C4-2B (cell line): ENCODE measurements around the gene MRPL4.

Experiments
- H3K27ac ChIP-seq: fragments of 450-650 bp; 2 replicates; pipeline ENCODE4 v1.5.1; 2017
- CTCF ChIP-seq: fragments of 450-650 bp; conservative IDR thresholded peaks from 2 replicates; pipeline ENCODE4 v1.5.1; 2017; ENCODE audit warnings: mild to moderate bottlenecking
- ZFX ChIP-seq: fragments of 450-650 bp; IDR thresholded peaks from 2 replicates; pipeline ENCODE4 v1.6.1; 2017

MRPL4 gene

GRCh38 chr19:10268071-10268470 is 16.1 kb downstream of the MRPL4 start:
- no peak for TF ChIP-seq ZFX
- no peak for TF ChIP-seq CTCF
- no peak overlapping the region for H3K27ac ChIP-seq

GRCh38 chr19:10269333-10270179 is 17.5 kb downstream of the MRPL4 start:
- TF ChIP-seq ZFX = no peak
- peak; percentile 98 for TF ChIP-seq CTCF
- peak overlapping the region; percentile 73; the same call in 1 of the 2 replicates for H3K27ac ChIP-seq

- TF ChIP-seq CTCF (no peak), ZFX (no peak)
- H3K27ac ChIP-seq = peak overlapping the region; percentile 73
Measured at GRCh38 chr19:10270180-10270615, 18.2 kb downstream of the MRPL4 start.

- peak within 1 kb of the TSS; percentile 73 for H3K27ac ChIP-seq
- TF ChIP-seq ZFX = no peak
Measured at GRCh38 chr19:10270616-10271394, 18.8 kb downstream of the MRPL4 start, which contains the start of gene ICAM1. TSS of gene ICAM1 (plus strand) at chr19:10271120. CDS start at chr19:10271160, 40 bp downstream.

GRCh38 chr19:10271543-10272086 is 19.6 kb downstream of the MRPL4 start:
- peak overlapping the region; percentile 73 for H3K27ac ChIP-seq
- TF ChIP-seq ZFX (no peak), CTCF (no peak)

GRCh38 chr19:10274589-10274988 is 22.6 kb downstream of the MRPL4 start:
- TF ChIP-seq CTCF (no peak), ZFX (no peak)
- no peak overlapping the region for H3K27ac ChIP-seq

- TF ChIP-seq CTCF (no peak), ZFX (no peak)
- H3K27ac ChIP-seq = no peak overlapping the region
Measured at GRCh38 chr19:10277795-10278589, 26.0 kb downstream of the MRPL4 start.
